ENCODE results near the gene TSPAN4.

TSPAN4 gene

DNA sequence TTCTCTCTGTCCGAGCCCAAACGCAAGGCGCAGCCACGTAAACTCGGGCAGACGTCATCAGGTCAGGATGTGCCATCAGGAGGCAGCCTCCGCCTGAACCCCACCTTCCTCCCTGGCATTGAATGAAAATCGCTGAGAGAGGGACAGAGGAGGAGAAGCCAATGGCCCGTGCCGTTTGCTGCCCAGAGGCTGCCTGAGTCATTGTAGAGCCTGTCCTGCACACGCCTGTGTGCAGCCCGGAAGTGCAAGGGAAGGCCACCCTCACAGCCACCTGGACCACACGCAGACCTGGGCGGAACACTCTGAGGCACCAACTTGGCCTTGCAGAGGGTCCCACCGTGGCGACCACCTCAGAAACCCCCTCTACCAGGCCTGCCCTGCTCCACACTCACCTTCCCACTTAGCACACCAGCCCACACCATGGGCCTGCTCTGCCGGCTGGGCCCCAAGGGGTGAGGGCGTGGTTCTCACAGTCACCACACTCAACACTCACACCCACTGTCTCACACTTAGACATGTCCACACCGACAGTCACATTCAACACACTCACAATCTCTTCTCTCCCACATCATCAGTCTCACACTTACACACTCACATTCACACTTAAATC lies 58.9 kb downstream of the TSPAN4 start:
- H3K4me3 ChIP-seq (replicated peaks in 1 of 2; ENCODE audit: low read depth in 2 of 2, low read length in 2 of 2): no peak overlapping the region
- no peak for DNase-seq (ENCODE audit: low read depth in 2 of 2)
- no peak for TF ChIP-seq CTCF (IDR thresholded peaks at IDR 0.05; ENCODE audit: low read depth, low read length)

- H3K4me3 ChIP-seq (replicated peaks in 1 of 2; ENCODE audit: low read depth in 2 of 2, low read length in 2 of 2): no peak overlapping the region
- DNase-seq (ENCODE audit: low read depth in 2 of 2): no peak
- TF ChIP-seq CTCF (IDR thresholded peaks at IDR 0.05; ENCODE audit: low read depth, low read length): no peak
These were observed 61.7 kb downstream of the TSPAN4 start for GRCh38 chr11:904380-904779.

DNA sequence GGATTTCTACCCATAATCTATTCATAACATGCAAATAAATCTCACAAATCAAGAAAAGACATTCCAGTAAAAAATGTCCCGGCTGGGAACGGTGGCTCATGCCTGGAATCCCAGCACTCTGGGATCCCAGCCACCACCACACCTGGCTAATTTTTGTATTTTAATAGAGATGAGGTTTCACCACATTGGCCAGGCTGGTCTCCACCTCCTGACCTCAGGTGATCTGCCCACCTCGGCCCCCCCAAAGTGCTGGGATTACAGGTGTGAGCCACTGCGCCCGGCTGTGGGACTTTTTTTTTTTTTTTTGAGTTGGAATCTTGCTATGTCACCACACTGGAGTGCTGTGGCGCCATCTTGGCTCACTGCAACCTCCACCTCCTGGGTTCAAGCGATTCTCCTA lies 63.3 kb downstream of the TSPAN4 start:
- no peak for TF ChIP-seq CTCF (IDR thresholded peaks at IDR 0.05; ENCODE audit: low read depth, low read length)
- DNase-seq (ENCODE audit: low read depth in 2 of 2): no peak
- H3K4me3 ChIP-seq (replicated peaks in 1 of 2; ENCODE audit: low read depth in 2 of 2, low read length in 2 of 2): no peak overlapping the region

DNA sequence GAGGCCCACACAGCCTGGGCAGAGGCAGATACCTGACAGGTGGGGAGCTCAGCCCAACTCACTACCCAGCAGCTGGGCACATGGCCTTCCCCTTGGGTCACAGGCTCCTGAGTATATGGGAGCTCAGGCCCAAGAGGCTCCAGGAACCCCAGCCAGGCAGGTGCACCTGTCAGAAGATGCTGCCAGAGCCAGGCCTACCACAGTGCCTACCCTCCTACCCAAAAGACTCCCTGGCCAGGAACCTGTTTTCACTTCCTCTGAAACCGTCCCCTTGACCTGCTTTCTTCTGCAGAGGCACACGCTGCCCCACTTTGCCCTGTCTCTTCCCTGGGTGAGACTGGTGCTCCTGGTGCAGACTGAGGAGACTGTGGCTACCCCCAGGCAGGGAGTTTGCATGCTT lies 65.0 kb downstream of the TSPAN4 start:
- H3K4me3 ChIP-seq (replicated peaks in 1 of 2; ENCODE audit: low read depth in 2 of 2, low read length in 2 of 2): no peak overlapping the region
- DNase-seq (ENCODE audit: low read depth in 2 of 2): no peak
- TF ChIP-seq CTCF (IDR thresholded peaks at IDR 0.05; ENCODE audit: low read depth, low read length): no peak

GRCh38 chr11:908273-908672 lies 65.6 kb downstream of the TSPAN4 start:
- DNase-seq (ENCODE audit: low read depth in 2 of 2): no peak
- no peak for TF ChIP-seq CTCF (IDR thresholded peaks at IDR 0.05; ENCODE audit: low read depth, low read length)
- H3K4me3 ChIP-seq (replicated peaks in 1 of 2; ENCODE audit: low read depth in 2 of 2, low read length in 2 of 2): no peak overlapping the region

- H3K4me3 ChIP-seq (replicated peaks in 1 of 2; ENCODE audit: low read depth in 2 of 2, low read length in 2 of 2): no peak overlapping the region
- no peak for TF ChIP-seq CTCF (IDR thresholded peaks at IDR 0.05; ENCODE audit: low read depth, low read length)
These were observed 66.8 kb downstream of the TSPAN4 start for GRCh38 chr11:909406-909805.

GRCh38 chr11:910044-910588 lies 67.5 kb downstream of the TSPAN4 start:
- DNase-seq (ENCODE audit: low read depth in 2 of 2): no peak
- peak overlapping the region; percentile 80 to 83 for H3K4me3 ChIP-seq (replicated peaks in 1 of 2; ENCODE audit: low read depth in 2 of 2, low read length in 2 of 2)
- TF ChIP-seq CTCF (IDR thresholded peaks at IDR 0.05; ENCODE audit: low read depth, low read length): no peak

More at GRCh38 chr11:909406-909805, 66.8 kb downstream of the TSPAN4 start:
- DNase-seq (ENCODE audit: low read depth in 2 of 2): no peak
